ENCODE data around the gene SRM. TPM values are rescaled to one million over a fixed set of nuclear protein-coding genes. Genes with fewer than 3 reads are reported as not detected.

SRM gene
- total and polyA plus RNA-seq, 2 of the 4 experiments (the other 2 are of a cell fraction) = 23.1 to 160 TPM

DNA sequence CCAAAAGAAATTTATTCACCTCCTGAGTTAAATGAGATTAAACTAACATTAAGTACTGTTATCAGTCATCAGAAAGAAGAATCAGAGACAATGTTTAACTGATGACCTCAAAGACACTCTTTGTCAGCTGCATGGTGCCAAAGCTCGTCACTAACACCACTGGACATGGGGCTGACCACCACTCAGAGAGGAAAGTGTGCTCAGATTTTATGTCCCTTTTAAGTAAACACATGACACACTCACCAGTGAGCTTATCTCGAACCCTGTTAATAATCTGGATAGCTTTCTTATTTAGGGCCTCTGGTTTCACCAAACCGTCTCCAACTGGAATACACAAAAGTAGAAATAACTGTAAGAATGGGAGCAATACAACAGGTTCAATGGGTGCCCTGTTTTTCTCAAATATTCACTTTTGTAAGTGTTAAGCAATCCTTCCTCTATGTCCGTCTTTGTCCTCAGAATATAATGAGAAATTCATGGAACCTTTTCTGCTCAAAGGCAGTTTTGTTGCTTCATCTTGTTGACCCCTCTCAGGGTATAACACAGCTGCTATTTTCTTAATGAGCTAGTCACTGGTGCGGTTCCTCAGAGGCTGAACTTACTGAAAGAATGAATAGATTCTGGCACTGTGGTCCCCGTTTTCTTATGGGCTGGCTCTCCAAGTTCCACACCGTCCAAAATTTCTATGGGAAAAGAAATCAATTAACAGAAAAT is 49.4 kb upstream of the SRM start (continued):
- no peak for TF ChIP-seq ELK1 (IDR thresholded peaks at IDR 0.05; ENCODE audit: borderline replicate concordance, low read depth, low read length)
- no peak for TF ChIP-seq RCOR1 (IDR thresholded peaks at IDR 0.05; ENCODE audit: insufficient replicate concordance, low read length)
- TF ChIP-seq NFE2L2 (IDR thresholded peaks at IDR 0.05; ENCODE audit: low read depth, low read length) = no peak

DNA sequence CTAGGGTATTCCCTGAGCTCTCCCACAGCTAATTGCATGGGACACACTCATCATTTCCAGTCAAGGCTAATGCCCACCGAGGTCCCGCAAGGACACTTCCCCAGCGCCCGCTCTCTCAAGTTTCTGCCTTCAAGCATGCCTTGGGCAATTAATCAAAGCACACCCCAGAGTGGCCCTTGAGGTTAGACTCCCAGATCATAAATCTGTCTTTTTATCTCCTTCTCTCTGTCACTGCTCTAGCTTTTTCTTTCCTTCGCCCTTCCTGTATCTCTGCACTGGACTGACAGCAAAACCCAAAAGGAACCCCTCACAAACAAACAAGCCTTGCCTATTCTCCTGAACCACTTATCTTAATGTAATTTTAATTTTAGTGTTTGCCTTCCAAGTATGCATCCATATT is 47.8 kb upstream of the SRM start:
- dilution Hi-C loops (cut with HindIII; ENCODE audit: low sequenced_read_pairs, unreplicated experiment) = no loop called here
- no peak overlapping the region for H3K23ac ChIP-seq (ENCODE audit: low read depth, low read length)
- no peak overlapping the region for H4K91ac ChIP-seq (ENCODE audit: insufficient read depth, low read depth, low read length)
- no peaks in the 10 kb centered on the region for H3K9me3 ChIP-seq (ENCODE audit: control insufficient read depth, insufficient read depth, low read length)
- no peak overlapping the region for H2BK5ac ChIP-seq (ENCODE audit: low read depth, low read length, poor library complexity, severe bottlenecking)
- ATAC-seq (ENCODE audit: low read depth) (no peak), DNase-seq (no peak)
- H3K27me3 ChIP-seq (ENCODE audit: control insufficient read depth, insufficient read depth, low read length) = no peaks in the 10 kb centered on the region
- BruUV-seq (replicated peaks) = no TSS peak
- H3K9me1 ChIP-seq (ENCODE audit: insufficient read depth, low read length) = no peaks in the 10 kb centered on the region
- POLR2A ChIA-PET (ENCODE audit: unreplicated experiment) = no interaction called here
- no peak overlapping the region for H3K27ac ChIP-seq (ENCODE audit: insufficient read depth, low read length)
- no peak overlapping the region for H2BK15ac ChIP-seq (ENCODE audit: low read depth, low read length)
- CTCF ChIA-PET = no interaction called here
- no peak overlapping the region for H2AK9ac ChIP-seq (replicated peaks; ENCODE audit: low read depth, low read length, poor library complexity)
- H3K4me2 ChIP-seq (ENCODE audit: low read depth, low read length) = no peak overlapping the region
- H3K18ac ChIP-seq (ENCODE audit: low read depth, low read length) = no peak overlapping the region
- no peaks in the 10 kb centered on the region for H4K20me1 ChIP-seq (ENCODE audit: insufficient read depth, low read length)
- H3K4ac ChIP-seq (ENCODE audit: low read depth, low read length) = no peak overlapping the region
- intact Hi-C loops (cut with micrococcal nuclease) = no loop called here
- H2BK120ac ChIP-seq (ENCODE audit: low read depth, low read length) = no peak overlapping the region
- H3K9ac ChIP-seq (ENCODE audit: low read depth, low read length) = no peak overlapping the region
- TF ChIP-seq CEBPB (IDR thresholded peaks at IDR 0.05; ENCODE audit: low read depth, low read length) (no peak), SMC3 (IDR thresholded peaks at IDR 0.05; ENCODE audit: low read depth, low read length) (no peak), ELK1 (IDR thresholded peaks at IDR 0.05; ENCODE audit: borderline replicate concordance, low read depth, low read length) (no peak), MAFK (IDR thresholded peaks at IDR 0.05; ENCODE audit: low read depth, low read length) (no peak), RCOR1 (IDR thresholded peaks at IDR 0.05; ENCODE audit: insufficient replicate concordance, low read length) (no peak), POLR2A (IDR thresholded peaks at IDR 0.05; ENCODE audit: low read depth, low read length) (no peak), MXI1 (IDR thresholded peaks at IDR 0.05; ENCODE audit: borderline replicate concordance, low read depth, low read length) (no peak)
- H2AFZ ChIP-seq (replicated peaks; ENCODE audit: low read length, poor library complexity) = no peak overlapping the region
- in situ Hi-C loops (cut with MboI; ENCODE audit: low sequenced_read_pairs) = no loop called here
- H3K4me3 ChIP-seq (ENCODE audit: insufficient read depth, low read depth, low read length) = no peak overlapping the region
- no peak overlapping the region for H2BK20ac ChIP-seq (ENCODE audit: low read depth, low read length)
- H4K8ac ChIP-seq (ENCODE audit: low read depth in 2 of 2, low read length in 2 of 2) = no peak overlapping the region
- H3K56ac ChIP-seq (ENCODE audit: extremely low read depth, insufficient read depth, low read length) = no peak overlapping the region
- no peak overlapping the region for H4K5ac ChIP-seq (ENCODE audit: low read depth, low read length)
- H3K4me1 ChIP-seq (ENCODE audit: control insufficient read depth, insufficient read depth, low read length) = no peaks in the 10 kb centered on the region
- WGBS, 2 experiments (ENCODE audit: extremely low coverage in 2 of 2, insufficient read length in 1 of 2) = no CpG with 5 or more reads among the region's 5 CpGs
- H3K36me3 ChIP-seq (ENCODE audit: control insufficient read depth, insufficient read depth, low read length) = peaks cover 32% of the 10 kb centered on the region
- no peak overlapping the region for H2AK5ac ChIP-seq (ENCODE audit: low read depth, low read length)
- H3K14ac ChIP-seq (replicated peaks; ENCODE audit: low read depth, low read length) = no peak overlapping the region
- H3K79me1 ChIP-seq (ENCODE audit: low read depth in 1 of 2, low read length in 2 of 2) = no peaks in the 10 kb centered on the region

Data from IMR-90 (cell line).